Measurements from ENCODE around the gene CTPS2.
A peak's percentile ranks its signal among the peaks of the same experiment; 100 is the strongest.
"Not testable (repeated sequence)": the region's sequence is repeated elsewhere in the genome, so short reads cannot be mapped to it uniquely, and the experiment has no call there.

The CTPS2 gene

GRCh38 chrX:16585486-16586376 lies 126.7 kb downstream of the CTPS2 start:
- TF ChIP-seq, protein P1, sequence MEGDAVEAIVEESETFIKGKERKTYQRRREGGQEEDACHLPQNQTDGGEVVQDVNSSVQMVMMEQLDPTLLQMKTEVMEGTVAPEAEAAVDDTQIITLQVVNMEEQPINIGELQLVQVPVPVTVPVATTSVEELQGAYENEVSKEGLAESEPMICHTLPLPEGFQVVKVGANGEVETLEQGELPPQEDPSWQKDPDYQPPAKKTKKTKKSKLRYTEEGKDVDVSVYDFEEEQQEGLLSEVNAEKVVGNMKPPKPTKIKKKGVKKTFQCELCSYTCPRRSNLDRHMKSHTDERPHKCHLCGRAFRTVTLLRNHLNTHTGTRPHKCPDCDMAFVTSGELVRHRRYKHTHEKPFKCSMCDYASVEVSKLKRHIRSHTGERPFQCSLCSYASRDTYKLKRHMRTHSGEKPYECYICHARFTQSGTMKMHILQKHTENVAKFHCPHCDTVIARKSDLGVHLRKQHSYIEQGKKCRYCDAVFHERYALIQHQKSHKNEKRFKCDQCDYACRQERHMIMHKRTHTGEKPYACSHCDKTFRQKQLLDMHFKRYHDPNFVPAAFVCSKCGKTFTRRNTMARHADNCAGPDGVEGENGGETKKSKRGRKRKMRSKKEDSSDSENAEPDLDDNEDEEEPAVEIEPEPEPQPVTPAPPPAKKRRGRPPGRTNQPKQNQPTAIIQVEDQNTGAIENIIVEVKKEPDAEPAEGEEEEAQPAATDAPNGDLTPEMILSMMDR (IDR thresholded peaks at IDR 0.05; ENCODE audit: control insufficient read depth, extremely low read depth, insufficient read depth): no peak
- no peak overlapping the region for H3K4me3 ChIP-seq (ENCODE audit: low read depth, low read length)
- DNase-seq (ENCODE audit: low read depth): no peak

GRCh38 chrX:16580004-16580797 lies 132.3 kb downstream of the CTPS2 start:
- DNase-seq (ENCODE audit: low read depth); H3K4me3 ChIP-seq (ENCODE audit: low read depth, low read length): not testable (repeated sequence)

GRCh38 chrX:16579517-16579916 lies 133.0 kb downstream of the CTPS2 start:
- TF ChIP-seq, protein P1 (IDR thresholded peaks at IDR 0.05; ENCODE audit: control insufficient read depth, extremely low read depth, insufficient read depth): no peak
- peak; percentile 10 for DNase-seq (ENCODE audit: low read depth)
- H3K4me3 ChIP-seq (ENCODE audit: low read depth, low read length): no peak overlapping the region

DNA sequence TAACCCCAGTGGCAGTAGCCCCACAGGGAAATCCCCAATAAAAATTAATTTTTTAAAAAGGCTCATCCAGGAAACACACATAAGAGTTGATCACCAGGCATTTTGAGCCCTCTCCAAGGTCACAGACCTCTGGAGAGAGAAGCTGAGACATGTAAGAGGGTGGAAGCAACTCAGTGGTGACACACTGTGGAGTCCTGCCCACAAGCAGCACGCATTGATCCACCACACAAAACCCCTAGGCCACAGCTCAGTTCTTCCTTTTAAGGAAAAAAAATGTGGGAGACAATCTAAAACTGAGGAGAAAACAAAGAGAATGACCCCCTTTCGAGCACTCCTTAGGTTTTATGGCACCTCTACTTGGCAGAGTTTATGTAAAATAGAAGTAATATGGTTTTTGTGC lies 134.3 kb downstream of the CTPS2 start:
- no peak overlapping the region for H3K4me3 ChIP-seq (ENCODE audit: low read depth, low read length)

DNA sequence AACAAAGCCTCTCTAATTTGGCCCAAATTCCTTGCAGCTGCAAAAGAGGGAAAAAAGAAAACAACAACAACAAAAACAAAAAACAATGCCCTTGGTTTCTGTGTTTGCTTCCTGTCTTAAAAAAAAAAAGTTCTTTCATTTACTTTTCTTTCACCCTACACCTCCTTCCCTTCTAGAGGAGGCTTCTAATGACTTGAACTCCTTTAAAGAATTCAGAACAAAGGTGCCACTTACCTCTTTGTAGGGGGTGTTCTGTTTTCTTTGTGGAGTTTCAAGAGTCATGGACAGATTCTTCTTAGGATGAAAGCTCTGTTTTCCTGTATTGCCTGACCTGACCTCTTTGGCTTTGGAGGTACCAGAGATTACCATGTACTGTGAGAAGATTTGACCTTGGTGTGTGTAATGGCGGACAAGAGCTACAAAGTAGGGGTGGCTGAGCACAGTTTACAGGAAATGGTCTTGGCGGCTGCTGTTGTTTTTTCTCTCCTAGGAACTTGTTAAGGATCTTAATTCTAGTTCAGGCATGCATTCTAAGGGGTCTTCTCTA lies 134.9 kb downstream of the CTPS2 start:
- no peak overlapping the region for H3K4me3 ChIP-seq (ENCODE audit: low read depth, low read length)
- no peak for DNase-seq (ENCODE audit: low read depth)
- TF ChIP-seq, protein P1 (IDR thresholded peaks at IDR 0.05; ENCODE audit: control insufficient read depth, extremely low read depth, insufficient read depth): no peak

More for the DNA sequence above, 134.3 kb downstream of the CTPS2 start:
- TF ChIP-seq, protein P1 (IDR thresholded peaks at IDR 0.05; ENCODE audit: control insufficient read depth, extremely low read depth, insufficient read depth): no peak
- DNase-seq (ENCODE audit: low read depth): no peak

DNA sequence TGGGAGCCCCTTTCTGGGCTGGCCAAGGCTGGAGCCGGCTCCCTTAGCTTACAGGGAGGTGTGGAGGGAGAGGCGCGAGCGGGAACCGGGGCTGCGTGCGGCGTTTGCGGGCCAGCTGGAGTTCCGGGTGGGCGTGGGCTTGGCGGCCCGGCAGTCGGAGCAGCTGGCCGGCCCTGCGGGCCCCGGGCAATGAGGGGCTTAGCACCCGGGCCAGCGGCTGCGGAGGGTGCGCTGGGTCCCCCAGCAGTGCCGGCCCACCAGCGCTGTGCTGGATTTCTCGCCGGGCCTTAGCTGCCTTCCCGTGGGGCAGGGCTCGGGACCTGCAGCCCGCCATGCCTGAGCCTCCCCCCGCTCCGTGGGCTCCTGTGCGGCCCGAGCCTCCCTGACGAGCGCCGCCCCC lies 137.1 kb downstream of the CTPS2 start:
- H3K4me3 ChIP-seq (ENCODE audit: low read depth, low read length); DNase-seq (ENCODE audit: low read depth): not testable (repeated sequence)

- no peak for DNase-seq (ENCODE audit: low read depth)
- TF ChIP-seq, protein P1 (IDR thresholded peaks at IDR 0.05; ENCODE audit: control insufficient read depth, extremely low read depth, insufficient read depth): no peak
- H3K4me3 ChIP-seq (ENCODE audit: low read depth, low read length): no peak overlapping the region
These were observed 138.7 kb downstream of the CTPS2 start for GRCh38 chrX:16573781-16574180.
